Gastrocnemius medialis (tissue), 4 donors: ENCODE measurements around the gene COBL.

Source experiments
- POLR2A ChIP-seq, 2 donors: fragments of 450-650 bp; IDR thresholded peaks; one replicate each; pipeline ENCODE4 v1.6.1; 2017; ENCODE audit warnings: antibody characterized with exemption in 2 of 2, mild to moderate bottlenecking in 2 of 2, moderate library complexity in 2 of 2
- TF ChIP-seq, protein P1 (sequence below), 5 experiments: fragments of 450-650 bp in 3 of 5; fragments of 200-600 bp in 2 of 5; sonication (generic) in 2 of 5; IDR thresholded peaks in 4 of 5; conservative IDR thresholded peaks in 1 of 5; 1 replicate in 4 of 5; 2 replicates in 1 of 5; pipeline ENCODE4 v1.5.1; 2016 to 2019; ENCODE audit warnings: antibody characterized with exemption in 5 of 5, mild to moderate bottlenecking in 3 of 5, moderate library complexity in 3 of 5

DNA sequence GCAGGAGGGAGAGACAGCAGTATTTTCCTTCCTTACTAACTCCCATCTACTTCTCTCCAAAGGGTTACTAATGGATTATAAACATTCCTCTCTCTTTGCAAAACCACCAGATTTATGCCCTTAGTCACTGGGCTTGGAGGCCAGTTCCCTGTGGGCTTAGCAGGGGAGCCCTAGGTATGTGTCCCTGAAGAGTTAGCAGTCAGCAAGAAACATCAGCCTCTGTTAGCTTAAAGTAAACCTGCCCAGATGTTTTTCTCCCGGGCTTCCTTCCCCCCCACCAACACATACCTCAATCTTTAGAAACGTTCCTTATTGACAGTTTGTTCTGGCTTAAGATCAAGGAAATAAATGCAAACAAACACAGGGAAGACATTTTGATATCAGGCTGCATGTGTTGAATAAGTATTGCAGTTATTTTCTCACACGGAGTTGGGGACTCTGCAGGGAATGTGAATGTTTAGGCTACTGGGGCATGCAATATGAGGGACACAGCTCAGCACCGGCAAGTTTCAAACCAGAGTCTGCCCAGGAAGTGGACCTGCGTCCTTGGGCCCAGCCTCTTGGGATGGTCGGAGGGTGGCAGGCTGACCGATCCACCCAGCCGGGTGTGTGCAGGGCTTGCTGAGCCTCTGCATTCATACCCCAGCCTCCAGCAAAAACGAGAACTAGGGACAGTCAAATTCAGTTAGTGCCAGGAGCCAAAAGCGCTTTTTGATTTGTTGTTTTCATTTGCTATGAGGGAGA is 281.9 kb downstream of the COBL start:
- TF ChIP-seq, protein P1, sequence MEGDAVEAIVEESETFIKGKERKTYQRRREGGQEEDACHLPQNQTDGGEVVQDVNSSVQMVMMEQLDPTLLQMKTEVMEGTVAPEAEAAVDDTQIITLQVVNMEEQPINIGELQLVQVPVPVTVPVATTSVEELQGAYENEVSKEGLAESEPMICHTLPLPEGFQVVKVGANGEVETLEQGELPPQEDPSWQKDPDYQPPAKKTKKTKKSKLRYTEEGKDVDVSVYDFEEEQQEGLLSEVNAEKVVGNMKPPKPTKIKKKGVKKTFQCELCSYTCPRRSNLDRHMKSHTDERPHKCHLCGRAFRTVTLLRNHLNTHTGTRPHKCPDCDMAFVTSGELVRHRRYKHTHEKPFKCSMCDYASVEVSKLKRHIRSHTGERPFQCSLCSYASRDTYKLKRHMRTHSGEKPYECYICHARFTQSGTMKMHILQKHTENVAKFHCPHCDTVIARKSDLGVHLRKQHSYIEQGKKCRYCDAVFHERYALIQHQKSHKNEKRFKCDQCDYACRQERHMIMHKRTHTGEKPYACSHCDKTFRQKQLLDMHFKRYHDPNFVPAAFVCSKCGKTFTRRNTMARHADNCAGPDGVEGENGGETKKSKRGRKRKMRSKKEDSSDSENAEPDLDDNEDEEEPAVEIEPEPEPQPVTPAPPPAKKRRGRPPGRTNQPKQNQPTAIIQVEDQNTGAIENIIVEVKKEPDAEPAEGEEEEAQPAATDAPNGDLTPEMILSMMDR (IDR thresholded peaks at IDR 0.05 in 4 of 5, conservative IDR thresholded peaks at IDR 0.05 in 1 of 5), result no peak
- TF ChIP-seq POLR2A (IDR thresholded peaks at IDR 0.05), result no peak
